Activated CD4-positive, alpha-beta T cell treated with anti-CD3 and anti-CD28 coated beads, Interleukin-2, amount 50 U/mL, for 16 hours (primary cell): ENCODE data around the gene UBE2E3.

Experiments
- DNase-seq: peaks from one replicate; pipeline ENCODE4 v3.0.0-alpha.2; 2020

Gene UBE2E3

GRCh38 chr2:180979749-180980105 is 678 bp upstream of the UBE2E3 start:
- no peak for DNase-seq

- no peak for DNase-seq
Measured at GRCh38 chr2:180980943-180981911, 822 bp downstream of the UBE2E3 start.

- peak; percentile 32 for DNase-seq
Measured at GRCh38 chr2:180983468-180984242, 3.2 kb downstream of the UBE2E3 start.

GRCh38 chr2:180985771-180986395 is 5.5 kb downstream of the UBE2E3 start:
- no peak for DNase-seq

GRCh38 chr2:180987146-180987545 is 6.7 kb downstream of the UBE2E3 start:
- no peak for DNase-seq

GRCh38 chr2:180990337-180990736 is 9.9 kb downstream of the UBE2E3 start:
- no peak for DNase-seq

GRCh38 chr2:180990794-180991193 is 10.4 kb downstream of the UBE2E3 start:
- DNase-seq: no peak

GRCh38 chr2:180991361-180991760 is 11.0 kb downstream of the UBE2E3 start:
- DNase-seq: no peak

- no peak for DNase-seq
Measured at GRCh38 chr2:180991820-180992219, 11.4 kb downstream of the UBE2E3 start.

- DNase-seq: no peak
Measured at GRCh38 chr2:180992994-180993393, 12.6 kb downstream of the UBE2E3 start.

GRCh38 chr2:180999274-180999964 is 19.0 kb downstream of the UBE2E3 start:
- no peak for DNase-seq

- DNase-seq: no peak
Measured at GRCh38 chr2:181004647-181005325, 24.4 kb downstream of the UBE2E3 start.

GRCh38 chr2:181005326-181005655 is 24.9 kb downstream of the UBE2E3 start:
- no peak for DNase-seq

GRCh38 chr2:181005809-181006208 is 25.4 kb downstream of the UBE2E3 start:
- DNase-seq: no peak

GRCh38 chr2:181007086-181007837 is 26.9 kb downstream of the UBE2E3 start:
- no peak for DNase-seq

GRCh38 chr2:181008407-181008806 is 28.0 kb downstream of the UBE2E3 start:
- no peak for DNase-seq

- no peak for DNase-seq
Measured at GRCh38 chr2:181021199-181021789, 40.9 kb downstream of the UBE2E3 start.

- no peak for DNase-seq
Measured at GRCh38 chr2:181022652-181023051, 42.2 kb downstream of the UBE2E3 start.

- no peak for DNase-seq
Measured at GRCh38 chr2:181025004-181025403, 44.6 kb downstream of the UBE2E3 start.

- DNase-seq: no peak
Measured at GRCh38 chr2:181036445-181036844, 56.0 kb downstream of the UBE2E3 start.
